ENCODE data around the gene OR5J2. TPM values are rescaled to one million over a fixed set of nuclear protein-coding genes. Genes with fewer than 3 reads are reported as not detected.

Gene OR5J2
- total and polyA plus RNA-seq, 8 donors, result not detected

GRCh38 chr11:56188602-56189001 lies 12.2 kb downstream of the OR5J2 start:
- Histone ChIP-seq H3K36me3 (no peaks in the 10 kb centered on the region), H3K4me1 (no peaks in the 10 kb centered on the region), H3K4me3 (no peak overlapping the region), H3K27me3 (no peaks in the 10 kb centered on the region), H3K27ac (no peak overlapping the region), H3K9me3 (peaks cover 0 to 13% (median 4%) of the 10 kb centered on the region in 4 donors)
- intact Hi-C loops (cut with DNase I; ENCODE audit: low total_unique reads), result no loop called here
- DNase-seq, result no peak
- TF ChIP-seq, protein P1, sequence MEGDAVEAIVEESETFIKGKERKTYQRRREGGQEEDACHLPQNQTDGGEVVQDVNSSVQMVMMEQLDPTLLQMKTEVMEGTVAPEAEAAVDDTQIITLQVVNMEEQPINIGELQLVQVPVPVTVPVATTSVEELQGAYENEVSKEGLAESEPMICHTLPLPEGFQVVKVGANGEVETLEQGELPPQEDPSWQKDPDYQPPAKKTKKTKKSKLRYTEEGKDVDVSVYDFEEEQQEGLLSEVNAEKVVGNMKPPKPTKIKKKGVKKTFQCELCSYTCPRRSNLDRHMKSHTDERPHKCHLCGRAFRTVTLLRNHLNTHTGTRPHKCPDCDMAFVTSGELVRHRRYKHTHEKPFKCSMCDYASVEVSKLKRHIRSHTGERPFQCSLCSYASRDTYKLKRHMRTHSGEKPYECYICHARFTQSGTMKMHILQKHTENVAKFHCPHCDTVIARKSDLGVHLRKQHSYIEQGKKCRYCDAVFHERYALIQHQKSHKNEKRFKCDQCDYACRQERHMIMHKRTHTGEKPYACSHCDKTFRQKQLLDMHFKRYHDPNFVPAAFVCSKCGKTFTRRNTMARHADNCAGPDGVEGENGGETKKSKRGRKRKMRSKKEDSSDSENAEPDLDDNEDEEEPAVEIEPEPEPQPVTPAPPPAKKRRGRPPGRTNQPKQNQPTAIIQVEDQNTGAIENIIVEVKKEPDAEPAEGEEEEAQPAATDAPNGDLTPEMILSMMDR (IDR thresholded peaks at IDR 0.05), result no peak
- TF ChIP-seq POLR2AphosphoS5 (IDR thresholded peaks at IDR 0.05) (no peak), POLR2A (IDR thresholded peaks at IDR 0.05) (no peak), EP300 (IDR thresholded peaks at IDR 0.05) (no peak)
- 87 to 94% (median 90%) methylated on average over 3 of the region's 3 CpGs for WGBS, 5 donors

DNA sequence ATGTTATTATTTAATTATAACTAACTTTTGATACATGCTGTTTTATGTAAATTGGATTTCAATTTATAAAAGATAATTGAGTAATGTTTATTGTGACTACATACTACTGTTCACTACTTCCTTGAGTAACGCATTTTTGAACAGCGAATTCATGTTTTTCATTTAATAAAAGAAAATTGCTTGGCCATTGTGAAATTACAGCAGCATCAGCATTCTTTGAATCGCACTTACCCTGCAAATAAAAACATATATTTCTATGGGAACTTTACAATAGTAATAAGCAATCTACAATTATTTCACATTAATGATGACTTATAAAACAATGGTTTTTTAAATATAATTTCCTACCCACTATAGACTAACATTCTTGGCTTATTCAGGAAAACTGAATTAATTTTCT lies 20.3 kb downstream of the OR5J2 start:
- intact Hi-C loops (cut with DNase I; ENCODE audit: low total_unique reads), result no loop called here
- TF ChIP-seq, protein P1 (IDR thresholded peaks at IDR 0.05), result no peak
- no peak for TF ChIP-seq POLR2A (IDR thresholded peaks at IDR 0.05)
- no peak for TF ChIP-seq EP300 (IDR thresholded peaks at IDR 0.05)
- TF ChIP-seq POLR2AphosphoS5 (IDR thresholded peaks at IDR 0.05), result no peak
- 70 to 89% (median 85%) methylated on average over 3 of the region's 3 CpGs for WGBS, 5 donors
- no peak overlapping the region for H3K4me3 ChIP-seq
- no peaks in the 10 kb centered on the region for H3K36me3 ChIP-seq
- peaks cover 0 to 1% (median 0%) of the 10 kb centered on the region in 4 donors for H3K9me3 ChIP-seq
- no peak overlapping the region for H3K27ac ChIP-seq
- H3K4me1 ChIP-seq, result no peaks in the 10 kb centered on the region
- no peaks in the 10 kb centered on the region for H3K27me3 ChIP-seq
- no peak for DNase-seq

DNA sequence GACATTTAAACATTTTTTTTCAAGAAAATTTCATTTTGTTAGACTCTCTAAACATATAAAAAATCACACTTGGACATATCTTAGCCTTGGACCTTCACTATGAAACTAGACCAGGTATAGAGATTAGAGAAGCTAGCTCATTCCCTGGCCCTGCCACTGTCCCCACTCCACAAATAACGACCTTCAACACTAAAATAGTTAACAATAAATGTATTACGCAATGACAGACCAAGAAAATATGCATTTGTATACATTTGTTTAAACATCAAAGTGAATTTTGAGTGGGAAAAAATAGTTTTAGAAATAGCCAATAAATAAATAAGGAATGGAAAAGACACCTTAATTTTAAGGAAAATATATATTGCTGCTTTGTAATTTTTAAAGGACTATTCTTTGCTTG lies 20.9 kb downstream of the OR5J2 start:
- H3K4me3 ChIP-seq, result no peak overlapping the region
- WGBS, 5 donors, result 59 to 69% (median 64%) methylated on average over 2 of the region's 2 CpGs
- no peaks in the 10 kb centered on the region for H3K9me3 ChIP-seq
- no peaks in the 10 kb centered on the region for H3K36me3 ChIP-seq
- H3K27ac ChIP-seq, result no peak overlapping the region
- no peaks in the 10 kb centered on the region for H3K27me3 ChIP-seq
- TF ChIP-seq, protein P1 (IDR thresholded peaks at IDR 0.05), result no peak
- TF ChIP-seq EP300 (IDR thresholded peaks at IDR 0.05) (no peak), POLR2A (IDR thresholded peaks at IDR 0.05) (no peak), POLR2AphosphoS5 (IDR thresholded peaks at IDR 0.05) (no peak)
- intact Hi-C loops (cut with DNase I; ENCODE audit: low total_unique reads), result no loop called here
- DNase-seq, result no peak
- no peaks in the 10 kb centered on the region for H3K4me1 ChIP-seq

- intact Hi-C loops (cut with DNase I; ENCODE audit: low total_unique reads), result no loop called here
- no peak for DNase-seq
- Histone ChIP-seq H3K4me3 (no peak overlapping the region), H3K36me3 (no peaks in the 10 kb centered on the region), H3K4me1 (no peaks in the 10 kb centered on the region), H3K9me3 (peaks cover 0 to 14% (median 5%) of the 10 kb centered on the region in 4 donors), H3K27ac (no peak overlapping the region), H3K27me3 (no peaks in the 10 kb centered on the region)
- TF ChIP-seq POLR2A (IDR thresholded peaks at IDR 0.05), result no peak
- no peak for TF ChIP-seq EP300 (IDR thresholded peaks at IDR 0.05)
- TF ChIP-seq POLR2AphosphoS5 (IDR thresholded peaks at IDR 0.05), result no peak
- TF ChIP-seq, protein P1 (IDR thresholded peaks at IDR 0.05), result no peak
- WGBS, 5 donors, result 49 to 59% (median 57%) methylated on average over 1 of the region's 1 CpG
Observed at GRCh38 chr11:56207790-56208189, 31.4 kb downstream of the OR5J2 start.

All from stomach (tissue), 9 donors.